WI38 (cell line): ENCODE measurements around the gene RPUSD1.

ENCODE experiments used
- H3K4me3 ChIP-seq: 2 replicates; pipeline ENCODE4 v1.5.1; 2011; ENCODE audit warnings: low read depth, mild to moderate bottlenecking, control low read depth, low read length
- TF ChIP-seq, protein P1 (sequence below): IDR thresholded peaks from 2 replicates; pipeline ENCODE4 v1.5.1; 2012; ENCODE audit warnings: low read depth, mild to moderate bottlenecking, control low read depth, low read length

The RPUSD1 gene

DNA sequence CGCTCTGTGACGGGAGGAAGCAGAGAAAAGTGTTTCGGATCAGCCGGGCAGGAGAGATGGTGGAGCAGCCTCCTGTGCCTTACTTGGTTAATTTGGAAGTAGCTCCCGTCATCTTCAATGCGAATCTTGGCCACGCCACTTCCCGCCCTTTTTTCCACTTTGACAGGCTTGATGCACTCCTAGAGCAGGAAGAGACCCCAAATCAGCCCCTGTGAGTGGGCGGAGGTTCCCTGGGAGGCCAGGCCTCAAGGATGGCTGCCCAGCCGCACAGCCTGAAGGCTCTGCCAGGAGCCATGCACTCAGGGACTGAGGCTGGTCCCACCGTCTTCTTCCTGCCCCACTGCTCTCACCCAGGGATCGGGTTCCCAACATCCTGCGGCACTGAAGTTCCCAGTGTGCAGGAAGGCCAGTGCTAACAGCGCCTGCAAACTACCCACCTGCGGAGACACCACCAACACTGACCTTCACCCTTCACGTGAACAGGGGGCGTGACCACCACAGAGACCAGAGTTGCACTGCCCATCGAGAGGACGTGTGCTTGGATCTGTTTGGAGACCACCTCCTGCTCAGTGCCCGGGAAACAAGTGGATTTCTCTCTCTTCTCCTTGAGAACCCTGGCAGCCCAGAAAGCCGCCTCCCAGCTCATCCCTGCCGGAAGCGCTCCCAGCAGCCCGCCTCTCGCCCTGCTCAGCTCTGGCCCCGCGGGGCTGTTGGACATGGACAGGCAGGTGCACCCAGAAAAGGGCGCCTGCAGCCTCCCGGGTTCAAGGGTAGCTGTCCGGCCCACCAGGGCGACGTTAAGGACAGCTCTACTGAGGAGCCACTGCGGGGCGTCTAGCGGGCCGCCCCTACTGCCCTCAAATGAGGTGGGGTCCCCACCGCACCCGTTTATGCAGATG lies 48.4 kb downstream of the RPUSD1 start:
- peak overlapping the region; percentile 91 for H3K4me3 ChIP-seq
- TF ChIP-seq, protein P1, sequence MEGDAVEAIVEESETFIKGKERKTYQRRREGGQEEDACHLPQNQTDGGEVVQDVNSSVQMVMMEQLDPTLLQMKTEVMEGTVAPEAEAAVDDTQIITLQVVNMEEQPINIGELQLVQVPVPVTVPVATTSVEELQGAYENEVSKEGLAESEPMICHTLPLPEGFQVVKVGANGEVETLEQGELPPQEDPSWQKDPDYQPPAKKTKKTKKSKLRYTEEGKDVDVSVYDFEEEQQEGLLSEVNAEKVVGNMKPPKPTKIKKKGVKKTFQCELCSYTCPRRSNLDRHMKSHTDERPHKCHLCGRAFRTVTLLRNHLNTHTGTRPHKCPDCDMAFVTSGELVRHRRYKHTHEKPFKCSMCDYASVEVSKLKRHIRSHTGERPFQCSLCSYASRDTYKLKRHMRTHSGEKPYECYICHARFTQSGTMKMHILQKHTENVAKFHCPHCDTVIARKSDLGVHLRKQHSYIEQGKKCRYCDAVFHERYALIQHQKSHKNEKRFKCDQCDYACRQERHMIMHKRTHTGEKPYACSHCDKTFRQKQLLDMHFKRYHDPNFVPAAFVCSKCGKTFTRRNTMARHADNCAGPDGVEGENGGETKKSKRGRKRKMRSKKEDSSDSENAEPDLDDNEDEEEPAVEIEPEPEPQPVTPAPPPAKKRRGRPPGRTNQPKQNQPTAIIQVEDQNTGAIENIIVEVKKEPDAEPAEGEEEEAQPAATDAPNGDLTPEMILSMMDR = no peak

DNA sequence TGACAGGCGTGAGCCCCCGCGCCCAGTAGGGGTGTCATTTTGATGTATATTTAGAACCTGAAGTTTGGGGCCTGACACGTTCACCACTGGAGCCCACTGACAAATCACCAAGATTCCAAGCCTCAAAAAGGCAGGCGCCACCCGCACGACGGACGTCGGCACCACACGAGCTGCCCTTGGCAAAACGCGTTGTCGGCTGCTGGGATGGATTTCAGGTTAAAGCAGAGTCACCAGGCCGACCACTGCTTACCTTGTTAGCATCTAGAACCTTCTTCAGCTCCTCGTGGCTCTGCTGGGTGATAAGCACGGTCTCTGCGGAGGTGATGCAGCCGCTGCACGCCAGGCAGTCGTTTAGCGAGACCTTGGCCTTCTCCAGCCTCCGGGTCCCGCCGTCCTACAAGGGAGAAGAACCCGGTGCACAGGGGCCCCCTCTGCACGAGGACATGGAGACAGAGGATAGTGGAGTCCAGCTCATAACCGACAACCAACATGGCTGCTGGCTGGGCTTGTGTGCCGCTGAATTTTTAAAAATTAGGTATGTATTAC lies 51.2 kb downstream of the RPUSD1 start:
- TF ChIP-seq, protein P1 = no peak
- H3K4me3 ChIP-seq = no peak overlapping the region

DNA sequence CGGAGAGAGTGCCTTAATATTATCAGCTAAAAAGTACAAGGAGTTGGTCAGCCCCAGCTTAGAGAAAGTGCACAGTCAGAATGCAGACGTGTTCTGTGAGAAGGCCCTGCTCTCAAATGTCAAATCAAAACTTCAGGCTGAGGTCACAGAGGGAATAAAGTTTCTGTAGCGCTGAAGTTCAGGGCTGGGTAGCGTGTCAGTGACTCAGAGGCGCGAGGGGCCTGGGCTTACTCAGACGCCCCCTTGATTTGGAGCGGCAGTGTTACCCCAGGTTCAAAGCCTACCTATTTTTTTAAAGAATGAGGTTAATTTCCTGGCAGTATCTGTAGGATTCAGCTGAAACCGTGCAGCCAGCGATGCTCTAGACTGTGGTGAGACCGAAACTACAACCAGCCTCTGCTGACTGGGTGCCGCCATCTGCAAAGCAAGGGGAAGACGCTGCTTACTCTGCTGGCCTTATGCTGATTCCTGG lies 52.2 kb downstream of the RPUSD1 start:
- TF ChIP-seq, protein P1 = no peak
- H3K4me3 ChIP-seq = no peak overlapping the region

DNA sequence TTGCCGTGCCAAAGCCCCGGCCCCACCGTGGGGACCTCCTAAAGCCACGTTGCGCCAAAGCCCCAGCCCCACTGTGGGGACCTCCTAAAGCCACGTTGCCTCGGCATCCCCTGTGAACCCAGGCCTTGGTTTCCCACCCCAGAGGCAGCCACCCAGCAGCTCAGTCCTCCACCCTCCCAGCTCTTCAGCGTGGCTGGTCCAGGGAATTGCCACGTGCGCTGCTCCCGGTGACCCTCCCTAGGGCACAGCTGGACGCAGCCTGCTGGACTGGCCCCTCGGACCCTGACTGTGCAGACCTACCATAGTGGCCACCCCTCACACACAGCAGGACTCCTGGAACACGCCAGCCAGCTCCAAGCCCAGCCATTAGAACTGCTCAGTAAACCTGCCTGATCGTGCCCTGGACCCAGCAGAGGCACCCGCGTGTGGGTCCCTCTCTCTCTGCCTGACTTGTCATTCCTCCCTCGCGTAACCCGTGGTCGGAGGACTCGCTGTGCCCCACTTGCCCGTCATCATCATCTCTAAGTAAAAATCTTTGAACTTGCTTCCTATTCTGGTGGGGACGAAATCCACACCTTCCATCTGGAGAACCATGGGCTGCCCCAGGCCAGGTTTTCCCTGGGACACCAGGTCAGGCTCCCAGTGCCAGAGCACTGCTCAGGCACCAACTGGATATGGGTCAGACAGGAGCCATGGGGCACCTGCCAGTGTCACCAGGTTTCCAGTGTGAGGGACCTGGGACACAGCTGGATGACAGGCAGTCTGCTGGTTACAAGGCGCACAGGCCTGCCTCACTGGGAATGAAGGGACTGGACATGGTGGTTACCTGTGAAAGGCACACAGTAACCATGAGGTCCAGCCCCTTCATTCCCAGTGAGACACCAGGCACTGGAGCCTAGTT lies 53.0 kb downstream of the RPUSD1 start:
- H3K4me3 ChIP-seq = no peak overlapping the region
- TF ChIP-seq, protein P1 = no peak
